Measurements from ENCODE around the gene PNMT.

- no peak for TF ChIP-seq POLR2A (IDR thresholded peaks at IDR 0.05)
- TF ChIP-seq CTCF (IDR thresholded peaks at IDR 0.05), result no peak
Observed at GRCh38 chr17:39639043-39639442, 29.2 kb upstream of the PNMT start.
